ENCODE data around the gene TFF3. TPM values are rescaled to one million over a fixed set of nuclear protein-coding genes. Genes with fewer than 3 reads are reported as not detected.

TFF3 gene
- total and polyA plus RNA-seq, 10 of the 15 experiments (the other 5 are each of a cell fraction or from before 2014, with no cell fraction given), result not detected

GRCh38 chr21:42338729-42339715 lies 23.8 kb upstream of the TFF3 start:
- intact Hi-C loops (cut with micrococcal nuclease; ENCODE audit: unreplicated experiment), result loop anchor here (1.0 kb wide), 1 partner anchor 111 kb away; no protein-coding TSS in a partner anchor
- Histone ChIP-seq H3K27ac (ENCODE audit: control insufficient read depth, insufficient read depth) (no peak overlapping the region), H3K4me2 (ENCODE audit: control insufficient read depth, insufficient read depth) (no peak overlapping the region), H2AFZ (ENCODE audit: control insufficient read depth, low read depth, low read length) (no peak overlapping the region), H3K9ac (ENCODE audit: control insufficient read depth, insufficient read depth, low read length) (no peak overlapping the region), H4K20me1 (ENCODE audit: control insufficient read depth, insufficient read depth) (no peaks in the 10 kb centered on the region), H3K4me1 (ENCODE audit: control insufficient read depth, insufficient read depth, low read length) (peaks cover 13% of the 10 kb centered on the region), H3K4me3 (no peak overlapping the region), H3K9me3 (replicated peaks; ENCODE audit: control insufficient read depth, insufficient read depth, low read length) (no peaks in the 10 kb centered on the region), H3K79me2 (ENCODE audit: control insufficient read depth, insufficient read depth, low read length) (no peaks in the 10 kb centered on the region), H3K27me3 (replicated peaks in 1 of 2; ENCODE audit: control insufficient read depth in 2 of 2, insufficient read depth in 2 of 2, low read length in 1 of 2) (no peaks in the 10 kb centered on the region), H3K36me3 (ENCODE audit: control insufficient read depth in 2 of 2, insufficient read depth in 2 of 2, low read length in 1 of 2) (no peaks in the 10 kb centered on the region)
- ChIA-PET POLR2A (interaction anchor here (1.0 to 1.7 kb wide), 2 partner anchors 85 to 154 kb away, joined by 3 to 4 read pairs; no protein-coding TSS in a partner anchor), RAD21 (ENCODE audit: unreplicated experiment) (interaction anchor here (0.8 to 2.9 kb wide), 13 partner anchors 29 to 198 kb away, joined by 3 to 13 read pairs (median 5); no protein-coding TSS in a partner anchor), SMC1A (ENCODE audit: uncharacterized antibody, unreplicated experiment) (interaction anchor here (0.6 to 6.7 kb wide), 6 partner anchors 9 to 197 kb away, joined by 3 to 41 read pairs (median 6); no protein-coding TSS in a partner anchor), CTCF (interaction anchor here (0.7 to 4.3 kb wide), 15 partner anchors 9 to 198 kb away, joined by 3 to 23 read pairs (median 4); partner anchors contain the start of gene UBASH3A)
- in situ Hi-C loops (cut with MboI), result no loop called here
- WGBS (ENCODE audit: insufficient coverage, insufficient replicate concordance, low lambda C conversion rate, missing lambda C conversion rate), result 41% methylated on average over 17 of the region's 17 CpGs
- BruUV-seq (replicated peaks), result no TSS peak
- ATAC-seq, result peak; percentile 40
- DNase-seq (ENCODE audit: low read depth, low spot score), result no peak
- no peak for FAIRE-seq
- TF ChIP-seq IRF4 (IDR thresholded peaks at IDR 0.05; ENCODE audit: low read depth, low read length) (peak; percentile 85; the same call in 1 of the 2 replicates), LARP7 (IDR thresholded peaks at IDR 0.05) (no peak), CEBPZ (IDR thresholded peaks at IDR 0.05; ENCODE audit: low read depth, low read length) (no peak), REST (IDR thresholded peaks at IDR 0.05; ENCODE audit: low read depth, low read length) (no peak), SPI1 (IDR thresholded peaks at IDR 0.05; ENCODE audit: borderline replicate concordance, insufficient read depth, low read depth, low read length) (peak; percentile 24; the same call in 1 of the 2 replicates), ATF3 (IDR thresholded peaks at IDR 0.05; ENCODE audit: borderline replicate concordance, extremely low read depth, low read depth, low read length) (no peak), JUNB (IDR thresholded peaks at IDR 0.05) (peak; percentile 92), FOXK2 (IDR thresholded peaks at IDR 0.05) (no peak), RUNX3 (IDR thresholded peaks at IDR 0.05; ENCODE audit: low read length) (peak; percentile 95), CHD2 (IDR thresholded peaks at IDR 0.05; ENCODE audit: borderline replicate concordance, low read depth, low read length) (no peak), BCL3 (IDR thresholded peaks at IDR 0.05; ENCODE audit: borderline replicate concordance, insufficient read depth, low read depth, low read length, poor library complexity, severe bottlenecking) (no peak), HDAC6 (IDR thresholded peaks at IDR 0.05; ENCODE audit: unreplicated experiment) (no peak), CREB1 (IDR thresholded peaks at IDR 0.05; ENCODE audit: low read depth) (no peak)

All from GM12878 (cell line).